Central memory CD8-positive, alpha-beta T cell (primary cell): ENCODE measurements around the gene TRAPPC13.
"Not testable (repeated sequence)": the region's sequence is repeated elsewhere in the genome, so short reads cannot be mapped to it uniquely, and the experiment has no call there.

Experiments used
- ATAC-seq: fragments of 150-1000 bp; cut with Tn5 transposase; replicated peaks from 2 replicates; pipeline ENCODE4 v1.10.0; 2022; ENCODE audit warnings: mild to moderate bottlenecking, moderate FRiP score, moderate number of reproducible peaks; ENCODE audit not compliant: poor library complexity, severe bottlenecking; ENCODE audit errors: extremely low read depth
- DNase-seq, 2 donors: peaks; one replicate each; pipeline ENCODE4 v3.0.0; 2021; ENCODE audit warnings: low spot score in 2 of 2
- H3K27ac Mint-ChIP-seq: one replicate; pipeline ENCODE4 v1.8.0; 2022; ENCODE audit warnings: low read depth, mild to moderate bottlenecking, moderate library complexity, mixed read lengths
- H3K27me3 Mint-ChIP-seq: one replicate; pipeline ENCODE4 v1.8.0; 2022; ENCODE audit warnings: mixed read lengths
- H3K36me3 Mint-ChIP-seq: one replicate; pipeline ENCODE4 v1.8.0; 2022; ENCODE audit warnings: mild to moderate bottlenecking, moderate library complexity, mixed read lengths; ENCODE audit not compliant: insufficient read depth
- H3K4me1 Mint-ChIP-seq: one replicate; pipeline ENCODE4 v1.8.0; 2022; ENCODE audit warnings: mixed read lengths
- H3K4me3 Mint-ChIP-seq: one replicate; pipeline ENCODE4 v1.8.0; 2022; ENCODE audit warnings: mild to moderate bottlenecking, moderate library complexity, mixed read lengths
- H3K9me3 Mint-ChIP-seq: one replicate; pipeline ENCODE4 v1.8.0; 2022; ENCODE audit warnings: mixed read lengths

TRAPPC13 gene

DNA sequence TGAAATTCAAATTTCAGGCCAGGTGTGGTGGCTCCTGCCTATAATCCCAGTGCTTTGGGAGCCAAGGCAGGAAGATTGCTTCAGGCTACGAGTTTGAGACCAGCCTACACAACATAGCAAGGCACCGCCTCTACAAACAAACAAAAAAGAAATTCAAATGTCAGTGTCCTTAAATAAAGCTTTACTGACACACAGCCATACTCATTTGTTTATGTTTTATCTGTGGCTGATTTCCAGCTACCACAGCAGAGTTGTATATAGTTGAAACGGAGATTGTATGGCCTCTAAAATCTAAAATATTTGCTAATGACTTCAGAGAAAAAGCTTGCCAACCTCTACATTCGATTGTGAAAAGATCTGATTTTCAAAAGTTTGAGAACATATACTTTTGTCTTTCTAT lies 15.4 kb downstream of the TRAPPC13 start:
- Mint-ChIP-seq H3K36me3 (peaks cover 34% of the 10 kb centered on the region), H3K4me3 (no peak overlapping the region), H3K27ac (no peak overlapping the region), H3K27me3 (no peaks in the 10 kb centered on the region), H3K9me3 (no peaks in the 10 kb centered on the region), H3K4me1 (no peaks in the 10 kb centered on the region)
- DNase-seq: no peak
- no peak for ATAC-seq

DNA sequence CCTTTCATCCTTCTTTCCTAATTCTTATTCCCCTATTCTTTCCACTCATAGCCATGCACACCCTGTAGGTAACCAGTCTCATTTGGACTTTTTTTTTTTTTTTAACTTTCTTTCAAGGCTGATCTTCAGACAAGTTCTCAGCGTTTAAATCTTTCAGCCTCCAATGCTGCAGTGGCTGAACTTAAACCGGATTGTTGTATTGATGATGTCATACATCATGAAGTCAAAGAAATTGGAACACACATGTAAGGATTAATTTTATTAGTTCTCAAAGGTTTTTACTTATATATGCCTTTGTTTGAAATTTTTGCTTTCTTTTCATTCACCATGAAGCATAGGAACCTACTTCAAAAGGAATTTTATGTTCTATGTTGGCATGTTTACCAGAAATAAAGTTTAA lies 22.1 kb downstream of the TRAPPC13 start:
- Mint-ChIP-seq H3K36me3 (peaks cover 12% of the 10 kb centered on the region), H3K27me3 (no peaks in the 10 kb centered on the region), H3K4me1 (no peaks in the 10 kb centered on the region), H3K4me3 (no peak overlapping the region), H3K9me3 (no peaks in the 10 kb centered on the region), H3K27ac (no peak overlapping the region)
- ATAC-seq (no peak), DNase-seq (no peak)

DNA sequence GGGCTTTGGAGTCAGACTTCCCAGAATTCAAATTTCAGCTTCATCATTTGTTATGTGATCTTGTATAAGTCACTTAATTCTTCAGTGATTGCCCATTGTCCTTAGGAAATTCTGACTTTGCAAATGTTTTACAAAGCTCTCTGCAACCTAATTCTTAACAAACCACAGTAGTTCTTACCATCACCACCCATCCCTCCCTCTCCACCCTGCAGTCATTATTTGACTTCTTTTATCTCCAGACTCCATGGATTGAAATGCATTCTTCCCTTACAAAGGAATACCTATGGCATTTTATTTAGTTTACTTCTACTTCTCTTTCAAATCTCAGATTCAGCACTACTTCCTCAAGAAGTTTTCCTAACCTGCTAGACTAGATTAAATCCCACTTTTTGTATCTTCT lies 23.1 kb downstream of the TRAPPC13 start:
- Mint-ChIP-seq H3K36me3 (peaks cover 10% of the 10 kb centered on the region), H3K4me1 (no peaks in the 10 kb centered on the region), H3K27ac (no peak overlapping the region), H3K4me3 (no peak overlapping the region), H3K9me3 (no peaks in the 10 kb centered on the region), H3K27me3 (no peaks in the 10 kb centered on the region)
- ATAC-seq: no peak
- DNase-seq: no peak

DNA sequence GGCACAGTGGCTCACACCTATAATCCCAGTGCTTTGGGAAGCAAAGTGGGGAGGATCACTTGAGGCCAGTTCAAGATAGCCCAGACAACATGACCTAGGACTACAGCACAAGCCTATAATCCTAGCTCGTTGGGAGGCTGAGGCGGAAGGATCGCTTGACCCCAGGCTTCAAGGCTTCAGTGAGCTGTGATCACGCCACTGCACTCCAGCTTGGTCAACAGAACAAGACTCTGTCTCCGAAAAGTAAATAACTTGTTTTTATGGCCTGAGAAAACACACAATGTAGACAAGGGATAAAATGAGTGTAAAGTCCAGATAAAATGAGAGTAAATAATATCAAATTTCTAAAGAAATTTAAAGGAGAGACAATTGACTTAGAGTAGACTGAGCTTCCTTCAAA lies 26.3 kb downstream of the TRAPPC13 start:
- no peaks in the 10 kb centered on the region for H3K9me3 Mint-ChIP-seq
- H3K4me1 Mint-ChIP-seq: no peaks in the 10 kb centered on the region
- no peak overlapping the region for H3K4me3 Mint-ChIP-seq
- H3K36me3 Mint-ChIP-seq: peaks cover 8% of the 10 kb centered on the region
- DNase-seq (no peak), ATAC-seq (no peak)
- H3K27me3 Mint-ChIP-seq: no peaks in the 10 kb centered on the region
- H3K27ac Mint-ChIP-seq: no peak overlapping the region

DNA sequence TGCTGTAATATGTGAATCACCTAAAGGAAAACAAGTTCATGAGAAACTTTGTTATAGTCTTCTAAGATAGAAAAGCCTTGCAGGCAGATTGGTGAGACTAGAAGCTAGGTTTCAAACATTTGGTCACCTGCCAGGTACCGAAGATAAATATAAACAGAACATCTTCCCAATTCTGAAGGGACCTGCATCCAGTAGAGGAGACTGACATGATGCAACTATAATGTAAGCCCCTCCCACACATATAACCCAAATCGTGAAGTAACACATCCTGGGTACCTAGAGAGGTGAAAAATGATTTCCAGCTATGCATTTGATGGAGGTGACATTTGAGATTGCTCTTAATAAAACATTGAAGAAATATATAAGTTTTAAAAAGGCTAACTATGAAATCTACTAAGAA lies 29.9 kb downstream of the TRAPPC13 start:
- no peak for ATAC-seq
- peaks cover 7% of the 10 kb centered on the region for H3K36me3 Mint-ChIP-seq
- no peaks in the 10 kb centered on the region for H3K9me3 Mint-ChIP-seq
- H3K4me3 Mint-ChIP-seq: no peak overlapping the region
- H3K4me1 Mint-ChIP-seq: no peaks in the 10 kb centered on the region
- no peaks in the 10 kb centered on the region for H3K27me3 Mint-ChIP-seq
- no peak for DNase-seq
- H3K27ac Mint-ChIP-seq: no peak overlapping the region

DNA sequence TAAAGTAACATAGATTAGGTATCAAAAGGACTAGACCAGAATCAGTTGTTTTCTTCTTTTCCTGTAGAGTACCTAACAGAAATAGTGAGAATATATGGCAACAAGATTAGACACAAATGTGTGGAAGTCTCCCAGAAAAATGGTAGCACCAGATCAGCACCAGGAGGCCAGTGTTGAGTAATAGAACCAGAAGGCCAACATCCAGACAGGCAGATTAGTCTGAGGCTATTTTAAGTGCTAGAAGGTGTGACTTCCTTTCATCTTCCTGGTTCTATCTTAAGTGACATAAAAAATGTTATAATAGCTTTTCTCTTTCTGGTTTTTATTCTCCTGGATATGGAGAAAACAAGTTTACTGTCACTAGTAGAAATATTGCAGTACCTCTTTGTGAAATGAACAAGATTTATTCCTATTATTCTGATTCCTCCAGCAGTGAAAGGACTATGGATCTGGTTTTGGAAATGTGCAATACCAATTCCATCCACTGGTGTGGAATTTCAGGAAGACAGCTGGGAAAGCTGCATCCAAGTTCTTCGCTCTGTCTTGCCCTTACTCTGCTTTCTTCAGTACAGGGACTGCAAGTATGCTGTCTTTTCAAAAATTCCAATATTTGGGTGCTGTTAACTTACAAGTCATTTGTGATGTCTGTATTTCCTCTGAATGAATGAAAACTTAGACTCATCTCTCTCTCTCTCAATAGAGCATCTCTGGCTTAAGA lies 39.1 kb downstream of the TRAPPC13 start:
- Mint-ChIP-seq H3K36me3 (peaks cover 18% of the 10 kb centered on the region), H3K4me1 (peaks cover 9% of the 10 kb centered on the region), H3K4me3 (no peak overlapping the region), H3K27ac (peak overlapping the region; percentile 69), H3K27me3 (no peaks in the 10 kb centered on the region), H3K9me3 (no peaks in the 10 kb centered on the region)
- DNase-seq: no peak
- no peak for ATAC-seq

DNA sequence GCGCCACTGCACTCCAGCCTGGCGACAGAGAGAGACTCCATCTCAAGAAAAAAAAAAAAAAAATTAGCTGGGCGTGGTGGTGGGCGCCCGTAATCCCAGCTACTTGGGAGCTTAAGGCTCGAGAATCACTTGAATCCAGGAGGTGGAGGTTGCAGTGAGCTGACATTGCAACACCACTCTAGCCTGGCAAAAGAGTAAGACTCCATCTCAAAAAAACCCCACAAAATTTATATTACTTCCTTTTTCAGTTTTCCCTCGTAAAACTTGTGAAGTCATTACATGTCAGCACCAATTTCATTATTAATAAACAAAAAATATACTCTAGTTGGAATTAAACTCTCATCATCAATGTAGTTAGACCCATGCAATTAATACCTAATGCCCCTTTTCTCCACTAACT lies 43.9 kb downstream of the TRAPPC13 start:
- H3K27me3 Mint-ChIP-seq: no peaks in the 10 kb centered on the region
- DNase-seq: no peak
- H3K4me1 Mint-ChIP-seq: peaks cover 8% of the 10 kb centered on the region
- H3K4me3 Mint-ChIP-seq: no peak overlapping the region
- H3K9me3 Mint-ChIP-seq: no peaks in the 10 kb centered on the region
- no peak overlapping the region for H3K27ac Mint-ChIP-seq
- no peak for ATAC-seq
- H3K36me3 Mint-ChIP-seq: peaks cover 30% of the 10 kb centered on the region

DNA sequence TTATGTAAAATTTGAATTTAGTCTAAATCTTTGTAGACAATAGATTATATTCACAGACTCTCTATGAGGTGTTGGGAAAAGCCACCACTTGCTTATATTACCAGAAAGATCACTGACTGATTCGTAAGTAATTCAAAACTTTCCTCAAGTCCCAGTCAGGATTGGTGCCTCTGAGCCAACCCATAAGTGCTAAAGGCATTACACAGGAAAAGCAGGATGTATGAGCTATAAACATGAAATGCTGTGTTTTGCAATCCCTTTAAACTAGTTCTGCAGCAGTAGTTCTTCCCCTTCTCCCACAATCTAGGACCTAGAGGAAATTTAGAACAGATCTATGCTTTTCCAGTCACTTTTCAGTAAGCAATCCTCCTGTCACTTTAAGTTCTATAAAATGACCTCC lies 48.0 kb downstream of the TRAPPC13 start:
- ATAC-seq: no peak
- Mint-ChIP-seq H3K36me3 (peaks cover 53% of the 10 kb centered on the region), H3K4me1 (peaks cover 20% of the 10 kb centered on the region), H3K27ac (no peak overlapping the region), H3K4me3 (no peak overlapping the region), H3K9me3 (no peaks in the 10 kb centered on the region), H3K27me3 (no peaks in the 10 kb centered on the region)
- DNase-seq: no peak

DNA sequence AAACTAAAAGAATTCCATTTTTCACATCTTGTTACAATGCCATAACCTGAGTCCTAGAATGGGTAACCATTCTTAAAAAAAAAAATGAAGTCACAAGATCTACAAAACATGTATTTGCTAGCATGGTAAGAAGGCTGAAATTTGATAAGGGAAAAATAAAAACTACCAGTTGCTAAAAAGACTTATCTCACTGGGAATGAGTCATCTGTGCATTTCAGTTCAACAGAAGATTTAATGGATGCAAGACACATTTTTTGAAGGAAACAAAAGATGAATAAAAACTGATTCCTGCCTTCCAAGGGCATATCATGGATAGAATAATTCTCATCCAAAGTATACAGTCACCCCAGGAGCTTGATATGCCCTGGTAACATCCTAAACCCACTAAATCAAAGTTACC lies 49.9 kb downstream of the TRAPPC13 start:
- peaks cover 54% of the 10 kb centered on the region for H3K36me3 Mint-ChIP-seq
- no peaks in the 10 kb centered on the region for H3K27me3 Mint-ChIP-seq
- H3K4me1 Mint-ChIP-seq: peaks cover 37% of the 10 kb centered on the region
- H3K9me3 Mint-ChIP-seq: no peaks in the 10 kb centered on the region
- ATAC-seq (no peak), DNase-seq (no peak)
- H3K27ac Mint-ChIP-seq: peak overlapping the region; percentile 38
- no peak overlapping the region for H3K4me3 Mint-ChIP-seq

DNA sequence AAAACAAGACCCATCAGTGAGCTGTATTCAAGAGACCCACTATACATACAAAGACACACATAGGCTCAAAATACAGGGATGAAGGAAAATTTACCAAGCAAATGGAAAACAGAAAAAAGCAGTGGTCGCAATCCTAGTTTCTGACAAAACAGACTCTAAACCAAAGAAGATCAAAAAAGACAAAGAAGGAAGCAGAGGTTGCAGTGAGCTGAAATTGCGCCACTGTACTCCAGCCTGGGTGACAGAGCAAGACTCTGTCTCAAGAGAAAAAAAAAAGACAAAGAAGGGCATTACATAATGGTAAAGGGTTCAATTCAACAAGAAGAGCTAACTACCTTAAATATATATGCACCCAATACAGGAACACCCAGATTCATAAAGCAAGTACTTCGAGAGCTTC lies 51.2 kb downstream of the TRAPPC13 start:
- Mint-ChIP-seq H3K27ac (peak overlapping the region; percentile 33), H3K4me1 (peaks cover 41% of the 10 kb centered on the region), H3K36me3 (peaks cover 61% of the 10 kb centered on the region)
- not testable (repeated sequence) for DNase-seq, ATAC-seq, H3K27me3 Mint-ChIP-seq, H3K9me3 Mint-ChIP-seq, H3K4me3 Mint-ChIP-seq

DNA sequence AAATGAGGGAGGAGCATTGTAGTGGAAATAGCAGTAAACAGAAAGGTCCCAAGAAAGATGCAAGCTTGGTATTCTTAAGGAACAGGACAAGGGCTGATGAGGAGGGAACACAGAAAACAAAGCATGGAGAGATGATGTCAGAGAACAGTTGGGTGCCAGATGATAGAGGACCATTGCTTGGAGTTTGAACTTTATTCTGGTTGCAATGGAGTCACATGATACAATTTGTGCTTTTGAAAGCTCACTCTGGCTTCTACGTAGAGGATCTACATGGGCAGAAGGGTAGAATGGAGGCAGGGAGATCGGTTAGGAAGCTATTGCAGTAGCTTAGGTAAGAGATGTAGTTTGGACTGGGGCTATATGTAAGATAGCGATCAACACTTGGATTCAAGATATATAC lies 57.3 kb downstream of the TRAPPC13 start:
- Mint-ChIP-seq H3K27ac (peak overlapping the region; percentile 10), H3K27me3 (no peaks in the 10 kb centered on the region), H3K4me1 (peaks cover 46% of the 10 kb centered on the region), H3K4me3 (no peak overlapping the region), H3K36me3 (peaks cover 40% of the 10 kb centered on the region), H3K9me3 (no peaks in the 10 kb centered on the region)
- ATAC-seq (no peak), DNase-seq (no peak)

DNA sequence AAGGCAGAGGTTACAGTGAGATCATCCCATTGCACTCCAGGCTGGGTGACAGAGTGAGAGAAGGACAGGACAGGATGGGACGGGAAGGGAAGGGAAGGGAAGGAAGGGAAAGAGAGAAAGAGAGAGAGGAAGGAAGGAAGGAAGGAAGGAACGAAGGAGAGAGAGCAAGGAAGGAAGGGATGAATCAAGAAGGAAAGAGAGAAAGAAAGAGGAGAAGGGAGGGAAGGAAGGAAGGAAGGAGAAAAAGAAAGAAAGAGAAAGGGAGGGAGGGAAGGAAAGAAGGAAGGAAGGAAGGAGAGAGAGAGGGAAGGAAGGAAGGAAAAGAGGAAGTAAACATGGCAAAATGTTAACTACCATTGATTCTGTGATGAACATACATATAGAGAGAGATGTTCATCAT lies 68.3 kb downstream of the TRAPPC13 start:
- peak overlapping the region; percentile 9 for H3K27ac Mint-ChIP-seq

DNA sequence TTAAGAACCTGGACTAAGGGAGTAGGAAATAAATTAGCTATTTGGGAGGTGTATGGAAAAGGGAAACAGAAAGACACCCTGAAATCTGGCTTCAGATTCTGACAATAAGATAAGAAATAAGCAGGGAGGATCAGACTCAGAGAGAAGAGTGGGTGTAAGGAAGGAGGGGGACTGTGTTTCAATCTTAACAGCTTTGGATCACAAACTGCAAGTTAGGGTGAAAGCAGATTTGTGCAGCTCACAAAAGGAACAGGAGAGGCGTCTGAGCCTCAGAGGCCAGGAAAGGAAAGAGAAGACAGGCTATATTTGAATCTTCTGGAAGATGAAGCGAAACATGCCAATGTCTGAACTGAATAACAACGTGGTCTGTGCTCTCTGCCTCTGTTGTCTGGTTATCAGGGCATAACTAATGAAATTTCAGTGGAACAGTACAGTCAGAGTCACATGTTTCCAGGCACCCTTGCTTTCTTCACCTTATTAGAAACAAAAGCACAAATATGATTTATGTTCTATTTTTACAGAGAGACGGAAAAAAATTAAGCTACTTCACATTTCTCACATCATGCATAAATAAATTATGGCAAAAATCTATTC lies 70.4 kb downstream of the TRAPPC13 start:
- Mint-ChIP-seq H3K4me1 (peaks cover 19% of the 10 kb centered on the region), H3K27me3 (no peaks in the 10 kb centered on the region), H3K9me3 (no peaks in the 10 kb centered on the region), H3K4me3 (no peak overlapping the region), H3K36me3 (peaks cover 23% of the 10 kb centered on the region), H3K27ac (no peak overlapping the region)
- DNase-seq: no peak
- ATAC-seq: no peak

More for the DNA sequence above, 68.3 kb downstream of the TRAPPC13 start:
- no peak for ATAC-seq
- DNase-seq: no peak
- H3K27me3 Mint-ChIP-seq: no peaks in the 10 kb centered on the region
- H3K4me1 Mint-ChIP-seq: peaks cover 13% of the 10 kb centered on the region
- H3K9me3 Mint-ChIP-seq: no peaks in the 10 kb centered on the region
- H3K36me3 Mint-ChIP-seq: peaks cover 18% of the 10 kb centered on the region
- H3K4me3 Mint-ChIP-seq: no peak overlapping the region
